Activated naive CD8-positive, alpha-beta T cell treated with anti-CD3 and anti-CD28 coated beads for 36 hours (primary cell): Measurements from ENCODE around the gene NUP54. TPM values are rescaled to one million over a fixed set of nuclear protein-coding genes. Genes with fewer than 3 reads are reported as not detected.

Source experiments
- DNase-seq: peaks from one replicate; pipeline ENCODE4 v3.0.0; 2021
- H3K27ac Mint-ChIP-seq: one replicate; pipeline ENCODE4 v1.8.0; 2022; ENCODE audit warnings: mild to moderate bottlenecking, moderate library complexity, mixed read lengths
- H3K27me3 Mint-ChIP-seq: one replicate; pipeline ENCODE4 v1.8.0; 2022; ENCODE audit warnings: mild to moderate bottlenecking, mixed read lengths
- H3K36me3 Mint-ChIP-seq: one replicate; pipeline ENCODE4 v1.8.0; 2021; ENCODE audit warnings: mild to moderate bottlenecking, mixed read lengths
- H3K4me1 Mint-ChIP-seq: one replicate; pipeline ENCODE4 v1.8.0; 2021; ENCODE audit warnings: mixed read lengths
- H3K4me3 Mint-ChIP-seq: one replicate; pipeline ENCODE4 v1.8.0; 2022; ENCODE audit warnings: mild to moderate bottlenecking, moderate library complexity, mixed read lengths
- H3K9me3 Mint-ChIP-seq: one replicate; pipeline ENCODE4 v1.8.0; 2022; ENCODE audit warnings: mixed read lengths
- total RNA-seq, 2 experiments: library from RNA; stranded (reverse); gene quantifications; one replicate each; pipeline ENCODE4 v1.2.3, GENCODE V29; 2021

Gene NUP54
- total RNA-seq, 2 experiments from 2014 or later, result 72.1 to 76.2 TPM

- no peaks in the 10 kb centered on the region for H3K4me1 Mint-ChIP-seq
- H3K4me3 Mint-ChIP-seq, result no peak overlapping the region
- no peaks in the 10 kb centered on the region for H3K9me3 Mint-ChIP-seq
- no peaks in the 10 kb centered on the region for H3K27me3 Mint-ChIP-seq
- no peak for DNase-seq
- H3K27ac Mint-ChIP-seq, result no peak overlapping the region
- no peaks in the 10 kb centered on the region for H3K36me3 Mint-ChIP-seq
Observed at GRCh38 chr4:76106442-76106841, 41.8 kb downstream of the NUP54 start.

- no peaks in the 10 kb centered on the region for H3K27me3 Mint-ChIP-seq
- DNase-seq, result no peak
- H3K36me3 Mint-ChIP-seq, result no peaks in the 10 kb centered on the region
- H3K4me1 Mint-ChIP-seq, result no peaks in the 10 kb centered on the region
- H3K27ac Mint-ChIP-seq, result no peak overlapping the region
- H3K9me3 Mint-ChIP-seq, result no peaks in the 10 kb centered on the region
- H3K4me3 Mint-ChIP-seq, result no peak overlapping the region
Observed at GRCh38 chr4:76105652-76106051, 42.5 kb downstream of the NUP54 start.

- peaks cover 12% of the 10 kb centered on the region for H3K27me3 Mint-ChIP-seq
- H3K4me1 Mint-ChIP-seq, result no peaks in the 10 kb centered on the region
- H3K4me3 Mint-ChIP-seq, result no peak overlapping the region
- no peaks in the 10 kb centered on the region for H3K9me3 Mint-ChIP-seq
- DNase-seq, result no peak
- no peaks in the 10 kb centered on the region for H3K36me3 Mint-ChIP-seq
- H3K27ac Mint-ChIP-seq, result no peak overlapping the region
Observed at GRCh38 chr4:76096076-76096475, 52.1 kb downstream of the NUP54 start.

GRCh38 chr4:76095568-76095967, 52.6 kb downstream of the NUP54 start:
- Mint-ChIP-seq H3K4me1 (no peaks in the 10 kb centered on the region), H3K4me3 (no peak overlapping the region), H3K9me3 (no peaks in the 10 kb centered on the region), H3K36me3 (no peaks in the 10 kb centered on the region), H3K27me3 (peaks cover 12% of the 10 kb centered on the region), H3K27ac (no peak overlapping the region)
- DNase-seq, result no peak

GRCh38 chr4:76091052-76091451, 57.1 kb downstream of the NUP54 start:
- no peak overlapping the region for H3K4me3 Mint-ChIP-seq
- H3K27ac Mint-ChIP-seq, result no peak overlapping the region
- H3K27me3 Mint-ChIP-seq, result peaks cover 9% of the 10 kb centered on the region
- no peaks in the 10 kb centered on the region for H3K9me3 Mint-ChIP-seq
- peaks cover 3% of the 10 kb centered on the region for H3K4me1 Mint-ChIP-seq
- DNase-seq, result no peak
- no peaks in the 10 kb centered on the region for H3K36me3 Mint-ChIP-seq

GRCh38 chr4:76090241-76090691, 57.9 kb downstream of the NUP54 start:
- peaks cover 9% of the 10 kb centered on the region for H3K27me3 Mint-ChIP-seq
- H3K36me3 Mint-ChIP-seq, result no peaks in the 10 kb centered on the region
- H3K27ac Mint-ChIP-seq, result no peak overlapping the region
- no peaks in the 10 kb centered on the region for H3K9me3 Mint-ChIP-seq
- DNase-seq, result no peak
- no peak overlapping the region for H3K4me3 Mint-ChIP-seq
- peaks cover 3% of the 10 kb centered on the region for H3K4me1 Mint-ChIP-seq

GRCh38 chr4:76088719-76089118, 59.5 kb downstream of the NUP54 start:
- Mint-ChIP-seq H3K9me3 (no peaks in the 10 kb centered on the region), H3K4me3 (no peak overlapping the region), H3K27ac (no peak overlapping the region)

GRCh38 chr4:76087007-76087769, 61.0 kb downstream of the NUP54 start:
- H3K27me3 Mint-ChIP-seq, result peaks cover 13% of the 10 kb centered on the region
- peaks cover 3% of the 10 kb centered on the region for H3K4me1 Mint-ChIP-seq
- no peak overlapping the region for H3K4me3 Mint-ChIP-seq
- H3K27ac Mint-ChIP-seq, result no peak overlapping the region
- DNase-seq, result no peak
- no peaks in the 10 kb centered on the region for H3K9me3 Mint-ChIP-seq
- H3K36me3 Mint-ChIP-seq, result no peaks in the 10 kb centered on the region

More at GRCh38 chr4:76088719-76089118, 59.5 kb downstream of the NUP54 start:
- H3K36me3 Mint-ChIP-seq, result no peaks in the 10 kb centered on the region
- H3K4me1 Mint-ChIP-seq, result peaks cover 3% of the 10 kb centered on the region
- no peak for DNase-seq
- H3K27me3 Mint-ChIP-seq, result peaks cover 13% of the 10 kb centered on the region

- DNase-seq, result no peak
- Mint-ChIP-seq H3K4me1 (no peaks in the 10 kb centered on the region), H3K27ac (no peak overlapping the region), H3K27me3 (peaks cover 13% of the 10 kb centered on the region), H3K4me3 (no peak overlapping the region), H3K36me3 (no peaks in the 10 kb centered on the region), H3K9me3 (no peaks in the 10 kb centered on the region)
Observed at GRCh38 chr4:76084542-76084941, 63.7 kb downstream of the NUP54 start.

- H3K27ac Mint-ChIP-seq, result no peak overlapping the region
- H3K36me3 Mint-ChIP-seq, result no peaks in the 10 kb centered on the region
- no peak for DNase-seq
- no peak overlapping the region for H3K4me3 Mint-ChIP-seq
- H3K27me3 Mint-ChIP-seq, result peaks cover 17% of the 10 kb centered on the region
- H3K9me3 Mint-ChIP-seq, result no peaks in the 10 kb centered on the region
- H3K4me1 Mint-ChIP-seq, result no peaks in the 10 kb centered on the region
Observed at GRCh38 chr4:76083386-76083988, 64.7 kb downstream of the NUP54 start.

GRCh38 chr4:76078033-76078613, 70.1 kb downstream of the NUP54 start:
- peaks cover 6% of the 10 kb centered on the region for H3K27me3 Mint-ChIP-seq
- H3K4me3 Mint-ChIP-seq, result no peak overlapping the region
- no peak for DNase-seq
- H3K36me3 Mint-ChIP-seq, result no peaks in the 10 kb centered on the region
- H3K9me3 Mint-ChIP-seq, result no peaks in the 10 kb centered on the region
- no peak overlapping the region for H3K27ac Mint-ChIP-seq
- no peaks in the 10 kb centered on the region for H3K4me1 Mint-ChIP-seq

- no peak for DNase-seq
- Mint-ChIP-seq H3K4me3 (no peak overlapping the region), H3K27me3 (peaks cover 6% of the 10 kb centered on the region), H3K36me3 (no peaks in the 10 kb centered on the region), H3K9me3 (no peaks in the 10 kb centered on the region), H3K27ac (no peak overlapping the region), H3K4me1 (no peaks in the 10 kb centered on the region)
Observed at GRCh38 chr4:76074993-76075600, 73.1 kb downstream of the NUP54 start.

GRCh38 chr4:76074468-76074867, 73.7 kb downstream of the NUP54 start, which contains the start of gene ART3:
TSS of gene ART3 (plus strand) at chr4:76074709. CDS start at chr4:76075890, 1,181 bp downstream.
- Mint-ChIP-seq H3K4me1 (no peaks in the 10 kb centered on the region), H3K9me3 (no peaks in the 10 kb centered on the region), H3K36me3 (no peaks in the 10 kb centered on the region), H3K27ac (no peak within 1 kb of the TSS), H3K27me3 (peaks cover 6% of the 10 kb centered on the region), H3K4me3 (no peak within 1 kb of the TSS)
- DNase-seq, result no peak

- no peak overlapping the region for H3K27ac Mint-ChIP-seq
- H3K36me3 Mint-ChIP-seq, result no peaks in the 10 kb centered on the region
- H3K27me3 Mint-ChIP-seq, result no peaks in the 10 kb centered on the region
- DNase-seq, result no peak
- no peak overlapping the region for H3K4me3 Mint-ChIP-seq
- no peaks in the 10 kb centered on the region for H3K4me1 Mint-ChIP-seq
- no peaks in the 10 kb centered on the region for H3K9me3 Mint-ChIP-seq
Observed at GRCh38 chr4:76072760-76073159, 75.4 kb downstream of the NUP54 start.

- Mint-ChIP-seq H3K27ac (no peak overlapping the region), H3K9me3 (no peaks in the 10 kb centered on the region), H3K36me3 (no peaks in the 10 kb centered on the region), H3K4me1 (no peaks in the 10 kb centered on the region), H3K27me3 (peaks cover 7% of the 10 kb centered on the region), H3K4me3 (no peak overlapping the region)
- DNase-seq, result peak; percentile 65
Observed at GRCh38 chr4:76067652-76068286, 80.4 kb downstream of the NUP54 start.
